Suprapubic skin (tissue), 4 donors: Measurements from ENCODE around the gene GPD1. TPM values are rescaled to one million over a fixed set of nuclear protein-coding genes. Genes with fewer than 3 reads are reported as not detected.

ENCODE experiments used
- DNase-seq, 2 donors: peaks; one replicate each; pipeline ENCODE4 v3.0.0-alpha.2; 2019; ENCODE audit warnings: low spot score in 2 of 2
- H3K27ac ChIP-seq: fragments of 200-600 bp; sonication (generic); one replicate; pipeline ENCODE4 v1.5.1; 2019
- H3K27me3 ChIP-seq: fragments of 200-600 bp; sonication (generic); one replicate; pipeline ENCODE4 v1.5.1; 2019
- H3K36me3 ChIP-seq: fragments of 200-600 bp; sonication (generic); one replicate; pipeline ENCODE4 v1.5.1; 2019
- H3K4me1 ChIP-seq: fragments of 200-600 bp; sonication (generic); one replicate; pipeline ENCODE4 v1.5.1; 2019
- H3K4me3 ChIP-seq: fragments of 200-600 bp; sonication (generic); one replicate; pipeline ENCODE4 v1.5.1; 2019; ENCODE audit warnings: mild to moderate bottlenecking
- H3K9me3 ChIP-seq: fragments of 200-600 bp; sonication (generic); one replicate; pipeline ENCODE4 v1.5.1; 2019
- CTCF ChIP-seq, 2 donors: fragments of 200-600 bp in 1 of 2; fragments of 450-650 bp in 1 of 2; sonication (generic) in 1 of 2; IDR thresholded peaks; one replicate each; pipeline ENCODE4 v1.5.1; 2016 to 2019; ENCODE audit warnings: antibody characterized with exemption in 2 of 2, mild to moderate bottlenecking in 1 of 2, moderate library complexity in 1 of 2
- EP300 ChIP-seq: sonication (generic); formaldehyde crosslinking; IDR thresholded peaks from one replicate; pipeline ENCODE4 v1.6.1; 2017; ENCODE audit warnings: antibody characterized with exemption
- POLR2A ChIP-seq, 2 donors: fragments of 450-650 bp; IDR thresholded peaks; one replicate each; pipeline ENCODE4 v1.6.1; 2017; ENCODE audit warnings: antibody characterized with exemption in 2 of 2, mild to moderate bottlenecking in 2 of 2, moderate library complexity in 2 of 2
- POLR2AphosphoS5 ChIP-seq, 3 donors: sonication (generic); formaldehyde crosslinking; IDR thresholded peaks; one replicate each; pipeline ENCODE4 v1.6.1; 2017; ENCODE audit warnings: antibody characterized with exemption in 3 of 3
- WGBS: methylation state at CpG from one replicate; pipeline ENCODE4 v1.1.5; 2018; 5-methylcytosine and 5-hydroxymethylcytosine counted together
- total RNA-seq, 4 donors: library from RNA; depleted of rRNA; stranded (reverse); fragments of >200 nt; gene quantifications; one replicate each; pipeline ENCODE4 v1.1.0, GENCODE V29; 2016

The GPD1 gene
- total RNA-seq, 4 donors from 2014 or later: 49.5 to 74.5 (median 61.8) TPM

DNA sequence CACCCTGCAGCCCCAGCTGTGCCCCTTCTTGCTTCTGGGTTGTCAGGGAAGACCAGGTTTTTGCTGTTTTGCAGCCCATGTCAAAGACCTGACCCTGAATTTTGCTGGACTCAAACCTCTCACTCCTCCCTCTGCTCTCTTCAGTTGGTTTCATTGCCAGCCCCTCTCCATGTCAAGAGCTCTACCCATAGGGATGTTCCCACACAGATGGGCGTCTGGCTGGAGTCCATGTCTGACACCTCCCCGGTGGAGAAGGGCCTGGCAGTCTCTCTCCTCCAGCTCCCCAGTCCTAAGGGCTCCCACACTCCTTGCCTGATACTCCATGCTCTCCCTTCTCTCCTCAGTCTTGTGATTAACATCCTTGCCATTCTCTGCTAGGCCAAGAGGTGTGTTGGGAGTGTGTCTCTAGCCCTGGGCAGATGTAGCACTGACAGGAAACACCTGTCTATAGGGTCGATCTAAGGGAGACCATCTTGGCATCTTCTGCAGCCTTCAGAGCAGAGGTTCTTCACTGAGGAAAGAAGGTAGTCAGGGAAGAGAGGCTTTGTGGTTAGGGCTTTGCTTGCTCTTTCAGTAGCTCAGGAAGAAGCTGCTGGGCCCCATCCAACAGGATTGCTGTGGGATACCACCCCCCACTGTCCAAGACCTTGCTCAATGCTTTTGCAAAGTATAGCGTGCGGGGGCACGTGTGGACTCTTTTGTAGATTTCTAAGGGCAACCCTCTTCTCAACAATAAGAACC, 41.7 kb upstream of the GPD1 start:
- no peak for DNase-seq
- Histone ChIP-seq H3K27me3 (no peaks in the 10 kb centered on the region), H3K9me3 (no peaks in the 10 kb centered on the region), H3K27ac (no peak overlapping the region), H3K4me1 (peaks cover 6% of the 10 kb centered on the region), H3K36me3 (no peaks in the 10 kb centered on the region), H3K4me3 (no peak overlapping the region)
- WGBS: 67% methylated on average over 6 of the region's 6 CpGs
- TF ChIP-seq POLR2A (IDR thresholded peaks at IDR 0.05) (no peak), POLR2AphosphoS5 (IDR thresholded peaks at IDR 0.05) (no peak), EP300 (no peak), CTCF (IDR thresholded peaks at IDR 0.05) (no peak)

GRCh38 chr12:50062728-50063460, 40.9 kb upstream of the GPD1 start:
- no peak for TF ChIP-seq EP300
- no peak for TF ChIP-seq CTCF (IDR thresholded peaks at IDR 0.05)
- no peak for TF ChIP-seq POLR2AphosphoS5 (IDR thresholded peaks at IDR 0.05)
- TF ChIP-seq POLR2A (IDR thresholded peaks at IDR 0.05): no peak
- H3K4me1 ChIP-seq: peaks cover 3% of the 10 kb centered on the region
- H3K4me3 ChIP-seq: no peak overlapping the region
- DNase-seq: no peak
- WGBS: 80% methylated on average over 4 of the region's 5 CpGs
- no peaks in the 10 kb centered on the region for H3K27me3 ChIP-seq
- no peaks in the 10 kb centered on the region for H3K9me3 ChIP-seq
- H3K36me3 ChIP-seq: no peaks in the 10 kb centered on the region
- no peak overlapping the region for H3K27ac ChIP-seq

DNA sequence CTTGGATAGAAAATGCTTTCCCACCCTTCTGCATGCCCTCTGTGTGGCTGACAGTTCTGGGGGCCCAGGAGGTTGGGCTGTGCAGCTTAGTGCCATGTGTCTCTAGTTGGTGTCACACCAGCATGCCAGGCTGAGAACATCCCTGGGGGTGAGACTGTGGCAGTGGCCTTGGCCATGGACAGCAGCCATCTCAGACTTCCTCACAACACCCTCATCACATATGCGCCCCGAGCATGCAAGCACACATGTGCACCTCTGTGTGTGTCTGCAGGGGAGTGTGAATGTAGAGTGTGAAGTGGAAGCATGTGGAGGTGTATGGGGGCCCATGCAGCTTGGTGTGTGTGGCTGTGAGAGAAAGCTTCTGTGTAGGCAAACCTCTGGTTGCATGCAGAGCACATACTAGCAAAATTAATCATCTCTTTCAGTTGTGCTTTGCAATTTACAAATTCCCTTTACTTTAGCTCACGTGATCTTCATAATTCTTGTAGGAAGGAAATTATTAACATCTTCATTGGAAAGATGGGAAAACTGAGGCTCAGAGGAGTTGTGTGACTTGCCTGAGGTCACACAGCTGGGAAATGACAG, 38.0 kb upstream of the GPD1 start:
- H3K36me3 ChIP-seq: no peaks in the 10 kb centered on the region
- TF ChIP-seq EP300: no peak
- no peak for TF ChIP-seq CTCF (IDR thresholded peaks at IDR 0.05)
- no peak for TF ChIP-seq POLR2AphosphoS5 (IDR thresholded peaks at IDR 0.05)
- TF ChIP-seq POLR2A (IDR thresholded peaks at IDR 0.05): no peak
- no peak overlapping the region for H3K4me3 ChIP-seq
- H3K27me3 ChIP-seq: no peaks in the 10 kb centered on the region
- no peak overlapping the region for H3K27ac ChIP-seq
- H3K4me1 ChIP-seq: peaks cover 8% of the 10 kb centered on the region
- no peaks in the 10 kb centered on the region for H3K9me3 ChIP-seq
- WGBS: 100% methylated on average over 1 of the region's 3 CpGs
- no peak for DNase-seq

GRCh38 chr12:50066402-50066801, 37.4 kb upstream of the GPD1 start:
- no peaks in the 10 kb centered on the region for H3K9me3 ChIP-seq
- DNase-seq: no peak
- no peak overlapping the region for H3K4me3 ChIP-seq
- H3K4me1 ChIP-seq: peaks cover 10% of the 10 kb centered on the region
- H3K36me3 ChIP-seq: no peaks in the 10 kb centered on the region
- TF ChIP-seq EP300 (no peak), POLR2AphosphoS5 (IDR thresholded peaks at IDR 0.05) (no peak), POLR2A (IDR thresholded peaks at IDR 0.05) (no peak), CTCF (IDR thresholded peaks at IDR 0.05) (no peak)
- H3K27me3 ChIP-seq: no peaks in the 10 kb centered on the region
- 49% methylated on average over 5 of the region's 5 CpGs for WGBS
- H3K27ac ChIP-seq: no peak overlapping the region

- Histone ChIP-seq H3K9me3 (no peaks in the 10 kb centered on the region), H3K27me3 (no peaks in the 10 kb centered on the region), H3K36me3 (no peaks in the 10 kb centered on the region), H3K27ac (no peak overlapping the region), H3K4me1 (peaks cover 10% of the 10 kb centered on the region), H3K4me3 (no peak overlapping the region)
- no peak for TF ChIP-seq POLR2AphosphoS5 (IDR thresholded peaks at IDR 0.05)
- DNase-seq: no peak
- WGBS: 97% methylated on average over 5 of the region's 5 CpGs
Measured at GRCh38 chr12:50069069-50069468, 34.7 kb upstream of the GPD1 start.
